GM12891 (cell line): ENCODE data around the gene TBC1D32.
"Not testable (repeated sequence)": the region's sequence is repeated elsewhere in the genome, so short reads cannot be mapped to it uniquely, and the experiment has no call there.

Source experiments
- PAX5 ChIP-seq: IDR thresholded peaks from 2 replicates; pipeline ENCODE4 v1.6.1; 2011; ENCODE audit warnings: low read length, moderate library complexity, mild to moderate bottlenecking; ENCODE audit not compliant: insufficient read depth, severe bottlenecking
- POLR2A ChIP-seq: IDR thresholded peaks from 2 replicates; pipeline ENCODE4 v1.6.1; 2011; ENCODE audit warnings: low read depth, low read length, control low read depth
- POLR2AphosphoS5 ChIP-seq: IDR thresholded peaks from 2 replicates; pipeline ENCODE4 v1.6.1; 2011; ENCODE audit warnings: low read depth, low read length, control low read depth
- POU2F2 ChIP-seq: IDR thresholded peaks from 2 replicates; pipeline ENCODE4 v1.6.1; 2011; ENCODE audit warnings: low read depth, mild to moderate bottlenecking, control low read depth, low read length, moderate library complexity
- SPI1 ChIP-seq: IDR thresholded peaks from 2 replicates; pipeline ENCODE4 v1.6.1; 2011; ENCODE audit warnings: low read depth, low read length, control low read depth
- TAF1 ChIP-seq: IDR thresholded peaks from 2 replicates; pipeline ENCODE4 v1.6.1; 2011; ENCODE audit warnings: low read depth, low read length, control low read depth

DNA sequence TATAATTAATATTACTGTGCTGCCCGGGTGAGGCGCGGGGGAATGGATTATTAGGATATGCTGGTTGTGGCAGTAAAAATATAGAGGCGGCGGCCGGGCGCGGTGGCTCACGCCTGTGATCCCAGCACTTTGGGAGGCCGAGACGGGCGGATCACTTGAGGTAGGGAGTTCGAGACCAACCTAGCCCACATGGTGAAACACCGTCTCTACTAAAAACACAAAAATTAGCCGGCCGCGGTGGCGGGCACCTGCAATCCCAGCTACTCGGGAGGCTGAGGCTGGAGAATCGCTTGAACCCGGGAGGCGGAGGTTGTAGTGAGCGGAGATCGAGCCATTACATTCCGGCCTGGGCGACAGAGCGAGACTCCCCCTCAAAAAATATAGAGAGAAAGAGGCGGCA is 586 bp downstream of the TBC1D32 start:
- TF ChIP-seq POU2F2, POLR2A, POLR2AphosphoS5, TAF1, SPI1, PAX5: not testable (repeated sequence)
